Ovary (tissue), 9 donors: ENCODE data around the gene RNF223. TPM values are rescaled to one million over a fixed set of nuclear protein-coding genes. Genes with fewer than 3 reads are reported as not detected.

Source experiments
- DNase-seq, 5 donors: peaks; one replicate each; pipeline ENCODE4 v3.0.0-alpha.2; 2019 to 2020
- H3K27ac ChIP-seq, 2 donors: fragments of 200-600 bp; one replicate each; pipeline versions ENCODE4 v1.5.1 to v1.8.0; 2019 to 2022
- H3K27me3 ChIP-seq: fragments of 200-600 bp; one replicate; pipeline ENCODE4 v1.8.0; 2022
- H3K36me3 ChIP-seq: fragments of 200-600 bp; sonication (generic); one replicate; pipeline ENCODE4 v1.5.1; 2019
- H3K4me1 ChIP-seq: one replicate; pipeline ENCODE4 v1.8.1; 2013; ENCODE audit warnings: mild to moderate bottlenecking, moderate library complexity; ENCODE audit not compliant: insufficient read depth
- H3K4me3 ChIP-seq: fragments of 200-600 bp; sonication (generic); one replicate; pipeline ENCODE4 v1.5.1; 2017
- H3K9me3 ChIP-seq, 2 donors: fragments of 200-600 bp in 1 of 2; sonication (generic) in 1 of 2; one replicate each; pipeline versions ENCODE4 v1.5.1 to v1.8.1; 2013 to 2019; ENCODE audit warnings: mild to moderate bottlenecking in 1 of 2, moderate library complexity in 1 of 2
- CTCF ChIP-seq, 3 donors: fragments of 450-650 bp in 2 of 3; fragments of 200-600 bp in 1 of 3; IDR thresholded peaks; one replicate each; pipeline versions ENCODE4 v1.5.1 to v1.8.0; 2016 to 2022; ENCODE audit warnings: antibody characterized with exemption in 3 of 3, mild to moderate bottlenecking in 1 of 3
- EP300 ChIP-seq: sonication (generic); formaldehyde crosslinking; IDR thresholded peaks from one replicate; pipeline ENCODE4 v1.6.1; 2017; ENCODE audit warnings: antibody characterized with exemption
- POLR2A ChIP-seq: fragments of 450-650 bp; IDR thresholded peaks from one replicate; pipeline ENCODE4 v1.6.1; 2017; ENCODE audit warnings: antibody characterized with exemption, mild to moderate bottlenecking, moderate library complexity
- WGBS, 3 donors: extraction: QIAGEN DNeasy Blood & Tissue Kit in 1 of 3; methylation state at CpG; one replicate each; pipeline versions ENCODE4 v1.1.5 to v1.1.7; 2013 to 2017; 5-methylcytosine and 5-hydroxymethylcytosine counted together
- intact Hi-C, 4 donors: fragments of 100-400 bp; cut with DNase I; formaldehyde crosslinking; loops; one replicate each; pipeline versions ENCODE4 v1.11.0 to v1.15.1; 2022 to 2023
- polyA plus RNA-seq, 2 donors: library from polyadenylated mRNA; stranded (reverse); fragments of 200-250 nt in 1 of 2; fragments of 350-450 nt in 1 of 2; fragmentation: Illumina TruSeq in 1 of 2; extraction: RNeasy Lipid Tissue Mini Kit (QIAGEN cat#74804) in 1 of 2; gene quantifications; one replicate each; pipeline ENCODE4 v1.2.3, GENCODE V29; 2013 to 2014
- total RNA-seq, 7 donors: library from RNA; depleted of rRNA in 2 of 7; stranded (reverse); fragments of >200 nt in 2 of 7; fragmentation: NEBNext Ultra II Directional in 3 of 7; extraction: Animal tissue kit (Norgen Biotek cat#: 25700) in 3 of 7; gene quantifications; one replicate each; pipeline versions ENCODE4 v1.1.0 to v1.2.4, GENCODE V29; 2016 to 2023
- donor health status: DM: no; HTN: no; CAD: no; lungs with moderate emphysema.
- donor health status: DM: no; HTN: no; CAD: no.
- donor health status: Bipolar disorder and iron deficiency.
- donor health status: DM: yes; HTN: yes; CAD: no.
- donor health status: DM: no; HTN: no; CAD: no.
- donor health status: DM: yes; HTN: yes; CAD: no.

RNF223 gene
- total and polyA plus RNA-seq, 9 donors: 0.36 to 0.92 TPM; not detected in 7

GRCh38 chr1:1085911-1086841 lies 12.1 kb upstream of the RNF223 start:
- intact Hi-C loops: no loop called here
- Histone ChIP-seq H3K4me3 (no peak overlapping the region), H3K27ac (no peak overlapping the region), H3K9me3 (no peaks in the 10 kb centered on the region), H3K36me3 (no peaks in the 10 kb centered on the region), H3K4me1 (no peaks in the 10 kb centered on the region), H3K27me3 (no peaks in the 10 kb centered on the region)
- TF ChIP-seq POLR2A (no peak), EP300 (no peak), CTCF (IDR thresholded peaks at IDR 0.05) (no peak)
- 93 to 95% (median 94%) methylated on average over 36 to 38 of the region's 38 CpGs for WGBS, 3 donors
- peak in 3 of 5 donors; percentile 14 to 29 (median 15) for DNase-seq

GRCh38 chr1:1085171-1085841 lies 11.2 kb upstream of the RNF223 start:
- TF ChIP-seq EP300: no peak
- no peak for TF ChIP-seq CTCF (IDR thresholded peaks at IDR 0.05)
- TF ChIP-seq POLR2A: no peak
- intact Hi-C loops: no loop called here
- H3K9me3 ChIP-seq: no peaks in the 10 kb centered on the region
- no peak overlapping the region for H3K4me3 ChIP-seq
- H3K27ac ChIP-seq: no peak overlapping the region
- peaks cover 2% of the 10 kb centered on the region for H3K4me1 ChIP-seq
- WGBS, 3 donors: 86 to 93% (median 88%) methylated on average over 16 to 30 of the region's 30 CpGs
- peak in 2 of 5 donors; percentile 7 to 14 for DNase-seq
- no peaks in the 10 kb centered on the region for H3K36me3 ChIP-seq
- H3K27me3 ChIP-seq: no peaks in the 10 kb centered on the region

- 89 to 91% (median 91%) methylated on average over 17 to 38 of the region's 38 CpGs for WGBS, 3 donors
- H3K4me1 ChIP-seq: peaks cover 8% of the 10 kb centered on the region
- no peak overlapping the region for H3K27ac ChIP-seq
- TF ChIP-seq EP300 (no peak), POLR2A (no peak), CTCF (IDR thresholded peaks at IDR 0.05) (no peak)
- H3K36me3 ChIP-seq: no peaks in the 10 kb centered on the region
- intact Hi-C loops: no loop called here
- DNase-seq: peak in 2 of 5 donors; percentile 7 to 17
- no peaks in the 10 kb centered on the region for H3K9me3 ChIP-seq
- H3K27me3 ChIP-seq: no peaks in the 10 kb centered on the region
- H3K4me3 ChIP-seq: no peak overlapping the region
These were observed 10.5 kb upstream of the RNF223 start for GRCh38 chr1:1084372-1085170.
